VCaP (cell line): ENCODE measurements around the gene TRIM62.

Source experiments
- H3K27ac ChIP-seq: fragments of 450-650 bp; 2 replicates; pipeline ENCODE4 v1.5.1; 2017
- CTCF ChIP-seq: fragments of 450-650 bp; conservative IDR thresholded peaks from 2 replicates; pipeline ENCODE4 v1.5.1; 2017; ENCODE audit warnings: mild to moderate bottlenecking, moderate library complexity

Gene TRIM62

GRCh38 chr1:33121728-33122127 lies 60.1 kb downstream of the TRIM62 start:
- H3K27ac ChIP-seq = no peak overlapping the region
- TF ChIP-seq CTCF = no peak

GRCh38 chr1:33120436-33121231 lies 61.2 kb downstream of the TRIM62 start:
- H3K27ac ChIP-seq = no peak overlapping the region
- no peak for TF ChIP-seq CTCF

- H3K27ac ChIP-seq = no peak overlapping the region
- no peak for TF ChIP-seq CTCF
These were observed 62.2 kb downstream of the TRIM62 start for GRCh38 chr1:33119532-33120217.

- no peak for TF ChIP-seq CTCF
- H3K27ac ChIP-seq = no peak overlapping the region
These were observed 62.8 kb downstream of the TRIM62 start for GRCh38 chr1:33119050-33119449.

- TF ChIP-seq CTCF = no peak
These were observed 63.6 kb downstream of the TRIM62 start for GRCh38 chr1:33118274-33118673.

GRCh38 chr1:33117440-33118085 lies 64.3 kb downstream of the TRIM62 start:
- no peak overlapping the region for H3K27ac ChIP-seq
- TF ChIP-seq CTCF = no peak

More at GRCh38 chr1:33118274-33118673, 63.6 kb downstream of the TRIM62 start:
- no peak overlapping the region for H3K27ac ChIP-seq

GRCh38 chr1:33111965-33112364 lies 69.9 kb downstream of the TRIM62 start:
- peak; percentile 75 for TF ChIP-seq CTCF
- no peak overlapping the region for H3K27ac ChIP-seq
